Hypothalamus (tissue), 51 donors: ENCODE results near the gene CPNE5.
A peak's percentile ranks its signal among the peaks of the same experiment; 100 is the strongest.
"Not testable (repeated sequence)": the region's sequence is repeated elsewhere in the genome, so short reads cannot be mapped to it uniquely, and the experiment has no call there.

Experiments used
- DNase-seq, 51 donors: peaks; one replicate each; lab custom pipeline; 2025; lab: John Stamatoyannopoulos, UW

The CPNE5 gene

DNA sequence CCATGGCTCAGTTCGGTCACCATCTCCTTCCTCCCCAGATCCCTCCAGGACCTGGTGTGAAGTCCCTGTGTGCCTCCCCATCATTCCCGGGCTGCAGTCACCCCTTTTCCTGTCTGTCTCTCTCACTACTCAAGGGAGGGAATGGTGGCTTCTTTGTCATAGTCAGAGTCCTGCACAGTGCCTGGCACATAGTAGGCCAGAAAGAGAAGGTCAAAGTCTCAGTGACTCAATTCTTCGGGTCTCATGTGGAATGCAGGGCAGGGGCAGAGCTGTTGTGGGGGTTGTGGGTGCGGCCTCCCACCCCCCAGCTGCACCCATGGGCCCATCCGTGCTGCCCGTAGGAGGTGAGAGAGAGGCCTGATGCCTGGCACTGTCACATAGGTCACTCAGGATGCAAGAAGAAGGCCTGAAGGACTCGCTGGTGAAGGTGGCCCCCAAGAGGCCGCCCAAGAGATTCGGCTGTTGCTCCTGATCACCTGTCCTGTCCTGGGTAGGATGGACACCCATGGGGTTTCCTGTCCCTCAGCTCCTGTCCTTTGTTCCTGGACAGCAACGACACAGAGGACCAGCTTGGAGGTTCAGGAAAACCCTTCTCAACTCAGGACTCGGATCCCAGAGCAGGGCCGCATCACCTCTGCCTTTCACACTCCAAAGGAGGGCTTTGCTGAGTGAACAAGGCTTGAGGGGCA, 107.5 kb downstream of the CPNE5 start:
- no peak for DNase-seq

DNA sequence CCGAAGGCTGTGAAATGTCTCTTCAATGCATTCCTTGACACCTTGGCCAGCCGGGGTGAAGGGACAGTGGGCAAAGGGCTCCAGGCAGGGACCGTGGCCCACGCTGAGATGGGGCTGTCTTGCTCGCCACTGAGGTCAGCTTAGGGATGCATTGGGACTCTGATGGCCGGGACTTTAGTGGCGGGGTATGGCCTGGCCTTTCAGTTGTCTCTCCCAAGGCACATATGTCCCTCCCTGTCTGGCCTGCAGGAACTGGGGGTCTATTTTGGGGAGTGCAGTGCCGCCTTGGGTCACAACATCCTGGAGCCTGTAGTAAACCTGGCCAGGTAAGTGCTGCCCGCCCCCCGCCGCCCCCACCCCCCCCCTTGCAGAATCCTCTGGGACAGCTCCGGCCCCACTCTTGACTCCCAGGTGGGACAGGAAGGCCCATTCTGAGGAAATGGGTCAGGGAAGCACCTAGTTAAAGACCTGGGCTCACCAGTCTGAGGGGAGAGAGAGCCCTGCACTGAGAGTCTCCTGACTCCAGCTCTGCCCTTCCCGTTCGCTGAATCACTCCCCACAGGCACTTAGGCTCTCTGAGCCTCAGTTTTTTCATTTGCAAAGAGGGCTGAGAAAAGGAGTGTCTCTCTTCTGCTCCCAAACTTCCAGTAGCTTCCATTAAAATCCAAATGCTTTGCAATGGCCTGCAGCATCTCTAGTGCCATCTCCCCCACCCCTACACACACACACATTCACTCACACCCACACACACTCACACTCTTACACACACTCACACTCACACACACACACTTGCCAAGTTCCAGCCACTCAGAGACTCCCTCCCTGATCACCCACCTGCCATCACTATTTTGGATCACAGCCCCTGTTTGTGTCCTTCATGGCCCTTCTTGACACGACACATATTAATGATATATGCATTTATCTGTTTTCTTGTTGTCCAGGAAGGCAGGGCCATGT, 108.5 kb downstream of the CPNE5 start:
- DNase-seq: no peak

DNA sequence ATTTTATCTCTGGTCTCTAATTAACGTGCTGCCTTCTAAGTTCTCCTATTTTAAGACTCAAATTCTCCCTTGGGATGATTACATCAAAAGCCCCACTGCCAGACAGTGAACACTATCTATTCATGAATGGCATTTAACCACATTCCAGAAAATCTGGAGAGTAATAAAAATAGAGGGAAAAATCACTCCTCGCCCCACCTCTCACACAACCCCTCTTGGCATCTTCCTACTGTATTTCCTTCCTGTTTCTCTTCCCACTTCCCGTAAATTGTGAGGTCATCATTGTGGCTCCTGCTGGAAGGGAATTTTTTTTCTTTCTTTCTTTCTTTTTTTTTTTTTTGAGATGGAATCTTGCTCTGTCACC, 110.1 kb downstream of the CPNE5 start:
- no peak for DNase-seq

DNA sequence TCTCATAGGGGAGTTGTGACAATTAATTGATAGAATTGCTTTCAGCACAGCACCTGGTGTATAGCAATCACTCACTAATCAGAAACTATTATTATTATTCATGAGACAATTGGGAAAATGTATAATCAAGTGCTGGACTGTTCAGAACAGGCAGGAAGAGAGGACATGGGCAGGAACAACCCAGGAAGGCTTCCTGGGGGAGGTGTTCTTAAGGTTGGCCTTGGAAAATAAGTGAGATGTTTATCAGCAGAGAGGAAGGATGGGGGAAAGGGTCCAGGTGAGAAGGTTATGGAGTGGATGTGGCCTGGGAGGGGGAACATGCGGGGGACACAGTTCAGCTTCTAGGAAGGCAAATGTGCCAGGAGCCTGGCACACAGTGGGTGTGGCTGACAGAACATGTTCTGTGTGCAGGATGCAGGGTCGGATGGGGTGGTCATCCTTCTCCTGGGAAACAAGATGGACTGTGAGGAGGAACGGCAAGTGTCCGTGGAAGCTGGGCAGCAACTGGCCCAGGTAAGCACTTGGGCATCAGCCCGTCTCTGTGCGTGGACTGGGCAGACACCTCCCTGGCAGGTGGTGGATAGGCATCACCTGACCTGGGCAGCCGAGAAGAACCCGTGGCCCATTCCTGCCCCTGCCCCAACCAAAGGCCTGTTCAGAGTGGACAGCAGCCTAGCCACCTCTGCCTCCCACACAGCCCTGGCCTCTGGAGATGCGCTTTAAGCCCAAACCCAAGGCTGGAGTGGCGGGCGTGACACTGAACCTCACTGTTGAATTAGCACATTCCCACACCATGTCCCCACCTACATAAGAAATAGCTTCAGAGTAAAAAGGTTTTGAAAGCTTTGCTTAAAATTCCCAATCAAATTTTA, 110.7 kb downstream of the CPNE5 start:
- no peak for DNase-seq

DNA sequence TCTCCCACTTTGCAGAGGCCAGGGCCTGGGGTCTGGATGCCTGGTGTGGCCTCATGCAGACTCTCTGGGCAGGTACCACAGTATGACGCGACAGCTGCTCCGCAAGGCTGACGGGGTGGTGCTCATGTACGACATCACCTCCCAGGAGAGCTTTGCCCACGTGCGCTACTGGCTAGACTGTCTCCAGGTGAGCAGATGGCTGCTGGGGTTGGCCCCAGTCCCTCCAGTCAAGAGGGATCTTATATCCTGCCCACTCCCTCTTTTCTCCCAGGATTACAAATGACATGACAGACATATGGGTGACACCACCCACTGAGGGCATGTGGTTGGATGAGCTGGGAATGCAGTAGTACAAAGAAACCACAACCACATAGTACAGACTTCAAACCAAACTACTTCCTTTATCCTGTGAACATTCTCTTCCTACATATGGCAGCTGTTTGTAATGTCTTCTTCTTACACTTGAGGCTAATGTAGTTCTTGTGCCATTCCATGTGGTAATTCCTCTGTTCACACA, 111.7 kb downstream of the CPNE5 start:
- no peak for DNase-seq

DNA sequence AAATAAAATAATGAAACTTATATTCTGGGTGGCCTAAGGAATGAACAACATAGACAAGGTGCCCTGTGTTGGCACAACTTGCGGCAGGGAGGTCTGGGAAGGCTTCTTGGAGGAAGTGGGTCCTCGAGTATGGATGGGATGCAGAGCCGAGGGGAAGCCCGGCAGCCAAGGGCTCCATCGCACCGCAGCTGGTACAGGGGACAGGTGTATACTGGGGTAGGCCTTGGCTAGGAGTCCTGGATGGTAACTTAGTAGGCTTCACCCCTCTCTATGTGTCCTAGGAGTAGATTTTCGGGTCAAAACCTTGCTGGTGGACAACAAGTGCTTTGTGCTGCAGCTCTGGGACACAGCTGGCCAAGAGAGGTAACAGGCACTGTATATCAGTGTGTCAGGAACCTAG, 113.7 kb downstream of the CPNE5 start:
- DNase-seq: no peak

DNA sequence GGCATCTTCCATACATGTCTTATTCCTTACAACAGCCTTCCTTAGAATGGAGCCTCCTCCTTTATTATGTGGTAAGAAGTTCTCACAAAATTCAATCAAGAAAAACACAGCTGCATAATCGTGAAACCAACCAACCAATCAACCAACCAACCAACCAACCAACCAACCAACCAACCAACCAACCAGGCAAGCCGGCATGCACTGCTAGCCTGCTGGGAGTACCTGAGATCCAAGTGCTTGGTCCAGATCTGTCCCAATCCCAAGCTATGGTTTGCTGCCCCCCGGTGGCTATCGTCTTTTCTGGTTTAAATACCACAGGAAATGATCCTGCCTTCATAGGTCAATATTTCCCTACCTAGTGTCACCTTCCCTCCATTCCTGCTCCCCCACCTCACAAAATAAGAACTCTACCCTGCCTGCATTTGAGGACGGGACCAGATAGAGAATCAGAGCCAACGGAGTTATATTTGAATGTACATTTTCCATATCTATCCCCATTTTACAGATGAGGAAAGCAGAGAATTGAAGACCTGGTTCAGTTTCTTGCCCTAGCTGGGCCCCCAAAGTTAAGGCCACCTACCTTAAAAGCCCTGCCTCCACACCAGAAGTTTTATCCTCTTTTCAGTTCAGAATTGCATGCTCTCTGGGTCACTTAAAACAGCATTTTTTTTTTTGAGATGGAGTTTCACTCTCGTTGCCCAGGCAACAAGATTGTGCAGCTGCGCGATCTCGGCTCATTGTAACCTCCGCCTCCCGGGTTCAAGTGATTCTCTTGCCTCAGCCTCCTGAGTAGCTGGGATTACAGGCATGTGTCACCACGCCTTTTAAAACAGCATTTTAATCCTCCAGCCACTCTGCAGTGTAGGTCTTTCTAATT, 114.5 kb downstream of the CPNE5 start:
- DNase-seq: peak in 18 of 51 donors; percentile 2 to 34 (median 24)

DNA sequence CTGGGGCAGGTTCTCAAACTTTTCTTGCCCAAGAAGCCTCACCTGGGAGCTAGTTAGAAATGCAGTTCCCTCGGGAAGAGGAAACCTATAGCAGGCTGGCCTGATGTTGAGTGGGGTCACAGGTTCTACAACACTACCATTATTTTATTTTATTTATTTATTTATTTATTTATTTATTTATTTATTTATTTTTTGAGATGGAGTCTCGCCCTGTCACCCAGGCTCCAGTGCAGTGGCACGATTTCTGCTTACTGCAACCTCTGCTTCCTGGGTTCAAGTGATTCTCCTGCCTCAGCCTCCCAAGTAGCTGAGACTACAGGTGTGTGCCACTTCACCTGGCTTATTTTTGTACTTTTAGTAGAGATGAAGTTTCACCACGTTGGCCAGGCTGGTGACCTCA, 115.3 kb downstream of the CPNE5 start:
- DNase-seq: not testable (repeated sequence)

- no peak for DNase-seq
These were observed 116.4 kb downstream of the CPNE5 start for GRCh38 chr6:36722879-36723278.

DNA sequence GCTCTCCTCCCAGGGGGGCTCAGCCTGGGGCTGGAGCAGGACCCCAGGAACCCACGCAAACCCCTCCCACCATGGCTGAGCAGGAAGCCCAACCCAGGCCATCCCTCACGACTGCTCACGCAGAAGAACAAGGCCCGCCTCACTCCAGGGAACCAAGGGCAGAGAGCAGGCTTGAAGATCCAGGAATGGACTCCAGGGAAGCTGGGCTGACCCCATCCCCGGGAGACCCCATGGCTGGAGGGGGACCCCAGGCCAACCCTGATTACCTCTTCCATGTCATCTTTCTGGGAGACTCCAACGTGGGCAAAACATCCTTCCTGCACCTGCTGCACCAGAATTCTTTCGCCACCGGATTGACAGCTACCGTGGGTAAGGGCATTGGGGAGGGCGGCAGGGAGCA, 116.9 kb downstream of the CPNE5 start:
- DNase-seq: no peak

- DNase-seq: no peak
These were observed 117.7 kb downstream of the CPNE5 start for GRCh38 chr6:36721369-36722140.

GRCh38 chr6:36720251-36721141, 118.7 kb downstream of the CPNE5 start:
- no peak for DNase-seq

GRCh38 chr6:36719126-36719525, 120.1 kb downstream of the CPNE5 start:
- no peak for DNase-seq

DNA sequence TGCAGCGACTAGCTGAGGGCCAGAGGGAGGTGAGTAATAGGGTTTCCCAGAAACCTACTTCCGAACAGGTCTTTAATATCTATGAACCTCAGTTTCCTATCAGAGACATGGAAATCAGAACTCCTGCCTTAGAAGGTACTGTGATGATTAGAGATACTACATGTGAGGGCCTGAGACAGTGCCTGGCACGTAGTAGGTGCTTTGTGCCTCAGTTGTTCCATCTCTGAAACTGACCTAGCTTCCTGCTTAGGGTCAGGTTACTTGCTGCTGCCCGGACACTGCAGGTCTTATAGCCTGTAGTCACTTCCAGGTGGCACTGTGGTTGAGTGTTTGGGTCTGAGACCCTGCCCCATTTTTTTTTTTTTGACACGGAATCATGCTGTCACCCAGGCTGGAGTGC, 120.7 kb downstream of the CPNE5 start:
- no peak for DNase-seq

DNA sequence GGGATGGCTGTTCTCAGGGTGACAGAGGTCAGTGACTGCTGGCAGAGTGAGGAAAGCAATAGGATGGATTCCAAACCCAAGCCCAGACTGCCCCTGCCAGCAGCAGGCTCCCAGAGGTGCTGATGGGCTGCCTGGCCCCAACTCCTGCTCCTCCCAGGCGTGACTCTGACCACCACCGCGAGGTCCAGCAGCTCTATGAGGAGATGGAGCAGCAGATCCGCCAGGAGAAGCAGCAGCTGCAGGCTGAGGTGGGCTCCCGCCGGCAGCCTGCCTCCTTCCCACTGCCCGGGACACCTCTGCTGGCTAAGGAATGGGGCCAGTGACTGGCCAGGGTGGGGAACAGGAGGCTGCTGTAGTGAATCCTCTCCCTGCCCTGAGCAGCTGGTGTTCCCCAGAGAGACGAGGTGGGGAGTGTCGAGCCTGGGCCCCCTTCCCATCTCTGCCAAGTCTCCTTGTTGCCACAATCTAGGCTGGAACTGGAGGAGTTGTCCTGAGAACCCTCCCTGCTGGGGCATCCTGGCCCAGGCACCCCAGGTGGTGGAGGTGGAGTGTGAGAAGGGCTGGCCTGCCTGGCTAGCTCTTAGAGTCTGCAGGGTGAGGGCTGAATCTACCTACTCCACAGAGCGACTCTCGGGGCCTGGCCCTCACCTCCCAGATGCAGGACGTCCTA, 121.2 kb downstream of the CPNE5 start:
- DNase-seq: no peak

DNA sequence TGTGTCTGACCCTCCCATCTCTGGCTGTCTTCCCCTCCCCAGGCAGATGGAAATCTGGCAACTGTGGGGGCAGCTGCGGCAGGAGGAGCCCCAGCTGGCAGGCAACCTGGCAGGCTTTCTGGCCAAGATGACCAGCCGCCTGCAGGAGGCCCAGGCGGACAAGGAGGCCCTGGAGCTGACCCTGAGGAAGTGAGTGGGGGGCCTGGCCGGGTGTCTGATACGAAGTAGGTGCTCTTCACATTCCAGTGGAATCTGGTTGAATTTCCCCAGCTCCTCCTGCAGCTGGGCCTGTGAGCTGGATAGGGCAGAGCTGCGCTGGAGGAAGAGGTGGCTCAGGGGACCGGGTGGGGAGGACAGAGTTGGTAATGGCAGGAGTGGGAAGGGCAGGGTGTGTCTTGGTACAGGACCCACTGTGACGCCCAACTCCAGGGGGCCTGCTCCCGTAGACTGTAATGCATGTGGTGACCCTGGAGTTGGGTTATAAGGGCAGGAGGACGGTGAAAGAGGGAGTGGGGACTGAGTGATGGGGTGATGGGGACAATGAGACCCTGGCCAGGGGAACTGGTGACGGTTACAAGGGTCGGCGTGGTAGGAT, 121.9 kb downstream of the CPNE5 start:
- no peak for DNase-seq

GRCh38 chr6:36716476-36717093, 122.7 kb downstream of the CPNE5 start:
- DNase-seq: no peak
